Stomach (tissue), 9 donors: ENCODE data around the gene TANGO2. TPM values are rescaled to one million over a fixed set of nuclear protein-coding genes. Genes with fewer than 3 reads are reported as not detected.
A peak's percentile ranks its signal among the peaks of the same experiment; 100 is the strongest.

Source experiments
- DNase-seq, 2 donors: peaks; one replicate each; pipeline versions ENCODE4 v3.0.0 to v3.0.0-alpha.2; 2013 to 2019
- H3K27ac ChIP-seq, 5 donors: fragments of 200-600 bp in 4 of 5; sonication (generic) in 4 of 5; one replicate each; pipeline ENCODE4 v1.5.1; 2013 to 2019; ENCODE audit warnings: mild to moderate bottlenecking in 1 of 5, moderate library complexity in 1 of 5
- H3K27me3 ChIP-seq, 3 donors: fragments of 200-600 bp; sonication (generic); one replicate each; pipeline ENCODE4 v1.5.1; 2017 to 2019; ENCODE audit warnings: mixed run types in 1 of 3
- H3K36me3 ChIP-seq, 4 donors: fragments of 200-600 bp; sonication (generic); 1 replicate in 3 of 4; 2 replicates in 1 of 4; pipeline ENCODE4 v1.5.1; 2016 to 2019
- H3K4me1 ChIP-seq, 4 donors: fragments of 200-600 bp; sonication (generic); one replicate each; pipeline ENCODE4 v1.5.1; 2016 to 2019
- H3K4me3 ChIP-seq, 4 donors: fragments of 200-600 bp; sonication (generic) in 3 of 4; one replicate each; pipeline ENCODE4 v1.5.1; 2016 to 2019; ENCODE audit warnings: mild to moderate bottlenecking in 1 of 4
- H3K9me3 ChIP-seq, 4 donors: fragments of 200-600 bp; sonication (generic); one replicate each; pipeline ENCODE4 v1.5.1; 2016 to 2019
- CTCF ChIP-seq, 7 experiments: fragments of 450-650 bp in 4 of 7; fragments of 200-600 bp in 3 of 7; sonication (generic) in 3 of 7; IDR thresholded peaks; one replicate each; pipeline ENCODE4 v1.5.1; 2016 to 2019; ENCODE audit warnings: antibody characterized with exemption in 7 of 7, control low read depth in 2 of 7, mild to moderate bottlenecking in 1 of 7
- EP300 ChIP-seq: sonication (generic); formaldehyde crosslinking; IDR thresholded peaks from one replicate; pipeline ENCODE4 v1.6.1; 2017; ENCODE audit warnings: antibody characterized with exemption
- POLR2A ChIP-seq, 4 donors: fragments of 450-650 bp; IDR thresholded peaks; one replicate each; pipeline ENCODE4 v1.6.1; 2016; ENCODE audit warnings: antibody characterized with exemption in 4 of 4, control low read depth in 2 of 4, mild to moderate bottlenecking in 1 of 4, moderate library complexity in 1 of 4
- POLR2AphosphoS5 ChIP-seq, 3 donors: sonication (generic); formaldehyde crosslinking; IDR thresholded peaks; one replicate each; pipeline ENCODE4 v1.6.1; 2016; ENCODE audit warnings: antibody characterized with exemption in 3 of 3
- WGBS, 5 donors: extraction: QIAGEN DNeasy Blood & Tissue Kit in 3 of 5; methylation state at CpG; one replicate each; pipeline versions ENCODE4 v1.1.5 to v1.1.7; 2013 to 2018; 5-methylcytosine and 5-hydroxymethylcytosine counted together
- intact Hi-C: fragments of 100-400 bp; cut with DNase I; formaldehyde crosslinking; loops from one replicate; pipeline ENCODE4 v1.15.1; 2023; ENCODE audit warnings: low total_unique reads
- polyA plus RNA-seq, 3 donors: library from polyadenylated mRNA; stranded (reverse); fragments of 200-250 nt; gene quantifications; one replicate each; pipeline ENCODE4 v1.2.3, GENCODE V29; 2013
- total RNA-seq, 5 donors: library from RNA; depleted of rRNA; stranded (reverse); fragments of >200 nt; gene quantifications; one replicate each; pipeline versions ENCODE4 v1.1.0 to v1.2.3, GENCODE V29; 2014 to 2016
- donor health status: healthy with polysubstance abuse.
- donor health status: Bipolar disorder and iron deficiency.
- donor health status: healthy.

The TANGO2 gene
- total and polyA plus RNA-seq, 8 donors: 13.8 to 38.8 (median 26.6) TPM

GRCh38 chr22:20009018-20009491, 11.9 kb upstream of the TANGO2 start:
- Histone ChIP-seq H3K9me3 (peaks cover 0 to 5% (median 0%) of the 10 kb centered on the region in 4 donors), H3K27ac (no peak overlapping the region), H3K27me3 (no peaks in the 10 kb centered on the region), H3K4me3 (no peak overlapping the region), H3K36me3 (no peaks in the 10 kb centered on the region), H3K4me1 (peaks cover 0 to 16% (median 2%) of the 10 kb centered on the region in 4 donors)
- 89 to 97% (median 94%) methylated on average over 4 to 9 of the region's 9 CpGs for WGBS, 5 donors
- DNase-seq: no peak
- TF ChIP-seq CTCF (IDR thresholded peaks at IDR 0.05) (no peak), POLR2A (IDR thresholded peaks at IDR 0.05) (no peak), POLR2AphosphoS5 (IDR thresholded peaks at IDR 0.05) (no peak), EP300 (no peak)
- intact Hi-C loops: no loop called here

- no peak for DNase-seq
These were observed 11.2 kb upstream of the TANGO2 start for GRCh38 chr22:20009582-20010306.

GRCh38 chr22:20010307-20011122, 10.4 kb upstream of the TANGO2 start:
- H3K27ac ChIP-seq: peak overlapping the region in 1 of 5 donors; percentile 42
- no peak for DNase-seq
- no peaks in the 10 kb centered on the region for H3K36me3 ChIP-seq
- 69 to 89% (median 78%) methylated on average over 11 to 14 of the region's 14 CpGs for WGBS, 5 donors
- H3K9me3 ChIP-seq: no peaks in the 10 kb centered on the region
- H3K4me1 ChIP-seq: peaks cover 0 to 29% (median 13%) of the 10 kb centered on the region in 4 donors
- peaks cover 0 to 10% (median 0%) of the 10 kb centered on the region in 3 donors for H3K27me3 ChIP-seq
- H3K4me3 ChIP-seq: no peak overlapping the region
- intact Hi-C loops: loop anchor here (5.0 kb wide), 1 partner anchor 33 kb away; no protein-coding TSS in a partner anchor
- TF ChIP-seq CTCF (IDR thresholded peaks at IDR 0.05): no peak
- no peak for TF ChIP-seq POLR2AphosphoS5 (IDR thresholded peaks at IDR 0.05)
- no peak for TF ChIP-seq POLR2A (IDR thresholded peaks at IDR 0.05)
- no peak for TF ChIP-seq EP300

More at GRCh38 chr22:20009582-20010306, 11.2 kb upstream of the TANGO2 start:
- 72 to 89% (median 84%) methylated on average over 5 to 8 of the region's 8 CpGs for WGBS, 5 donors
- peaks cover 0 to 3% (median 0%) of the 10 kb centered on the region in 3 donors for H3K27me3 ChIP-seq
- intact Hi-C loops: loop anchor here (5.0 kb wide), 1 partner anchor 32 kb away; no protein-coding TSS in a partner anchor
- no peak overlapping the region for H3K4me3 ChIP-seq
- no peaks in the 10 kb centered on the region for H3K36me3 ChIP-seq
- TF ChIP-seq CTCF (IDR thresholded peaks at IDR 0.05) (no peak), POLR2A (IDR thresholded peaks at IDR 0.05) (no peak), EP300 (no peak)
- H3K9me3 ChIP-seq: no peaks in the 10 kb centered on the region
- no peak overlapping the region for H3K27ac ChIP-seq
- peaks cover 0 to 22% (median 5%) of the 10 kb centered on the region in 4 donors for H3K4me1 ChIP-seq
